ENCODE measurements around the gene ABCA1. TPM values are rescaled to one million over a fixed set of nuclear protein-coding genes. Genes with fewer than 3 reads are reported as not detected.
A peak's percentile ranks its signal among the peaks of the same experiment; 100 is the strongest.

Gene ABCA1
- total and polyA plus RNA-seq, 2 of the 13 experiments (the other 11 are each of a cell fraction or from before 2014, with no cell fraction given), result 26.8 to 63.8 TPM

DNA sequence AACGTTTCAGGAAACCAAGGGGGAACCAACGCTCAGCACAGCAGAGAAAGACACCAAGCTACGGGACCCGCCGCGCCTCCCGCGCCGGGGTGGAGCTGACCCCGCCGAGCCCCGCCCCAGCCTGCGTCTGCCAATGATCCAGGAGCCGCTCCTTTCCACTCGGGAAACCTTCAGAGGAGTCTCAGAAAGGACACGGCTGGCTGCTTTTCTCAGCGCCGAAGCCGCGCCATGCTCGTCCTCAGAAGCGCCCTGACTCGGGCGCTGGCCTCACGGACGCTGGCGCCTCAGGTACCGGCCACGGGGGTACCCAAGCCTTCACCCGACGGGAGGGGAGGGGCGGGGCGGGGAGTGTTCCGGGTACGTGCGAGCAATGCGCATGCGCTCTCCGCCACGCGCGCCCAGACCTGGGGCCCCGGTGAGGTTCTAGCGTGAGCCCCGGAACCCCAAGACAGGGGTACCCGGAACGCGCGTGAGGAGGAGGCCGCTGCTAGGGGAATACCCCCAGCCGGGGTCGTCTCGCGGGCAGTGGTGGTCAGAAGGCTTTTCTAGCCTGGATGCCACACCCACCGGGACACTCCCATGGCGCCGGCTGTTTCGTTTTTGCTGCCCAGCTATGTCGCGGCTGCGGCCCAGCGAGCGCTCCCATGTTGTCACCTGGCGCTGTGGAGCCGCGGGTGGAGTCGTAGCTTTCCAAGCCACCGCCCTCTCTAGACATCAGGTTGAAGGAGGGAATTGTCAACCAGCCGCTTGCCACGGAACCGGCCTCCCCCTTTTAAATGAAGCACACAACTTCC is 180.2 kb downstream of the ABCA1 start, which contains the start of gene NIPSNAP3A (continued):
- TF ChIP-seq RORA (CRISPR knock-in tag; IDR thresholded peaks at IDR 0.05) (no peak), SRSF1 (optimal IDR thresholded peaks at IDR 0.05; ENCODE audit: low read depth, low read length) (no peak), TGIF2 (CRISPR knock-in tag; IDR thresholded peaks at IDR 0.05) (peak; percentile 63; the same call in 1 of the 2 replicates), ESRRA (CRISPR knock-in tag; IDR thresholded peaks at IDR 0.05; ENCODE audit: low read depth) (no peak), GFI1 (CRISPR knock-in tag; IDR thresholded peaks at IDR 0.05; ENCODE audit: borderline replicate concordance) (no peak; the same call in 1 of the 2 replicates), TARDBP (CRISPR knock-in tag; IDR thresholded peaks at IDR 0.05) (0 out of 2 replicates have a peak, but pooled peaks have one; percentile 3), ZNF451 (CRISPR knock-in tag; IDR thresholded peaks at IDR 0.05) (no peak), ZFX (CRISPR knock-in tag; IDR thresholded peaks at IDR 0.05; ENCODE audit: low read depth) (peak; percentile 85), TEAD3 (CRISPR knock-in tag; optimal IDR thresholded peaks at IDR 0.05; ENCODE audit: borderline replicate concordance) (peak; percentile 35), ZNF251 (CRISPR knock-in tag; IDR thresholded peaks at IDR 0.05) (no peak), HDAC6 (IDR thresholded peaks at IDR 0.05; ENCODE audit: low read depth, low read length) (no peak), ZNF652 (CRISPR knock-in tag; IDR thresholded peaks at IDR 0.05; ENCODE audit: borderline replicate concordance, low read depth) (no peak), MTF1 (CRISPR knock-in tag; IDR thresholded peaks at IDR 0.05) (no peak), RCOR2 (CRISPR knock-in tag; IDR thresholded peaks at IDR 0.05) (no peak), ZNF335 (CRISPR knock-in tag; IDR thresholded peaks at IDR 0.05) (peak; percentile 23; the same call in 1 of the 2 replicates), ZFP1 (CRISPR knock-in tag; IDR thresholded peaks at IDR 0.05) (peak; percentile 30; the same call in 1 of the 2 replicates), SETDB1 (CRISPR knock-in tag; IDR thresholded peaks at IDR 0.05; ENCODE audit: borderline replicate concordance) (no peak)
- TF ChIP-seq, protein P1, sequence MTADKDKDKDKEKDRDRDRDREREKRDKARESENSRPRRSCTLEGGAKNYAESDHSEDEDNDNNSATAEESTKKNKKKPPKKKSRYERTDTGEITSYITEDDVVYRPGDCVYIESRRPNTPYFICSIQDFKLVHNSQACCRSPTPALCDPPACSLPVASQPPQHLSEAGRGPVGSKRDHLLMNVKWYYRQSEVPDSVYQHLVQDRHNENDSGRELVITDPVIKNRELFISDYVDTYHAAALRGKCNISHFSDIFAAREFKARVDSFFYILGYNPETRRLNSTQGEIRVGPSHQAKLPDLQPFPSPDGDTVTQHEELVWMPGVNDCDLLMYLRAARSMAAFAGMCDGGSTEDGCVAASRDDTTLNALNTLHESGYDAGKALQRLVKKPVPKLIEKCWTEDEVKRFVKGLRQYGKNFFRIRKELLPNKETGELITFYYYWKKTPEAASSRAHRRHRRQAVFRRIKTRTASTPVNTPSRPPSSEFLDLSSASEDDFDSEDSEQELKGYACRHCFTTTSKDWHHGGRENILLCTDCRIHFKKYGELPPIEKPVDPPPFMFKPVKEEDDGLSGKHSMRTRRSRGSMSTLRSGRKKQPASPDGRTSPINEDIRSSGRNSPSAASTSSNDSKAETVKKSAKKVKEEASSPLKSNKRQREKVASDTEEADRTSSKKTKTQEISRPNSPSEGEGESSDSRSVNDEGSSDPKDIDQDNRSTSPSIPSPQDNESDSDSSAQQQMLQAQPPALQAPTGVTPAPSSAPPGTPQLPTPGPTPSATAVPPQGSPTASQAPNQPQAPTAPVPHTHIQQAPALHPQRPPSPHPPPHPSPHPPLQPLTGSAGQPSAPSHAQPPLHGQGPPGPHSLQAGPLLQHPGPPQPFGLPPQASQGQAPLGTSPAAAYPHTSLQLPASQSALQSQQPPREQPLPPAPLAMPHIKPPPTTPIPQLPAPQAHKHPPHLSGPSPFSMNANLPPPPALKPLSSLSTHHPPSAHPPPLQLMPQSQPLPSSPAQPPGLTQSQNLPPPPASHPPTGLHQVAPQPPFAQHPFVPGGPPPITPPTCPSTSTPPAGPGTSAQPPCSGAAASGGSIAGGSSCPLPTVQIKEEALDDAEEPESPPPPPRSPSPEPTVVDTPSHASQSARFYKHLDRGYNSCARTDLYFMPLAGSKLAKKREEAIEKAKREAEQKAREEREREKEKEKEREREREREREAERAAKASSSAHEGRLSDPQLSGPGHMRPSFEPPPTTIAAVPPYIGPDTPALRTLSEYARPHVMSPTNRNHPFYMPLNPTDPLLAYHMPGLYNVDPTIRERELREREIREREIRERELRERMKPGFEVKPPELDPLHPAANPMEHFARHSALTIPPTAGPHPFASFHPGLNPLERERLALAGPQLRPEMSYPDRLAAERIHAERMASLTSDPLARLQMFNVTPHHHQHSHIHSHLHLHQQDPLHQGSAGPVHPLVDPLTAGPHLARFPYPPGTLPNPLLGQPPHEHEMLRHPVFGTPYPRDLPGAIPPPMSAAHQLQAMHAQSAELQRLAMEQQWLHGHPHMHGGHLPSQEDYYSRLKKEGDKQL (CRISPR knock-in tag; IDR thresholded peaks at IDR 0.05; ENCODE audit: low read depth), result no peak
- TF ChIP-seq, protein P2, sequence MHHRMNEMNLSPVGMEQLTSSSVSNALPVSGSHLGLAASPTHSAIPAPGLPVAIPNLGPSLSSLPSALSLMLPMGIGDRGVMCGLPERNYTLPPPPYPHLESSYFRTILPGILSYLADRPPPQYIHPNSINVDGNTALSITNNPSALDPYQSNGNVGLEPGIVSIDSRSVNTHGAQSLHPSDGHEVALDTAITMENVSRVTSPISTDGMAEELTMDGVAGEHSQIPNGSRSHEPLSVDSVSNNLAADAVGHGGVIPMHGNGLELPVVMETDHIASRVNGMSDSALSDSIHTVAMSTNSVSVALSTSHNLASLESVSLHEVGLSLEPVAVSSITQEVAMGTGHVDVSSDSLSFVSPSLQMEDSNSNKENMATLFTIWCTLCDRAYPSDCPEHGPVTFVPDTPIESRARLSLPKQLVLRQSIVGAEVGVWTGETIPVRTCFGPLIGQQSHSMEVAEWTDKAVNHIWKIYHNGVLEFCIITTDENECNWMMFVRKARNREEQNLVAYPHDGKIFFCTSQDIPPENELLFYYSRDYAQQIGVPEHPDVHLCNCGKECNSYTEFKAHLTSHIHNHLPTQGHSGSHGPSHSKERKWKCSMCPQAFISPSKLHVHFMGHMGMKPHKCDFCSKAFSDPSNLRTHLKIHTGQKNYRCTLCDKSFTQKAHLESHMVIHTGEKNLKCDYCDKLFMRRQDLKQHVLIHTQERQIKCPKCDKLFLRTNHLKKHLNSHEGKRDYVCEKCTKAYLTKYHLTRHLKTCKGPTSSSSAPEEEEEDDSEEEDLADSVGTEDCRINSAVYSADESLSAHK (CRISPR knock-in tag; IDR thresholded peaks at IDR 0.05; ENCODE audit: borderline replicate concordance), result no peak
- TF ChIP-seq, protein P3, sequence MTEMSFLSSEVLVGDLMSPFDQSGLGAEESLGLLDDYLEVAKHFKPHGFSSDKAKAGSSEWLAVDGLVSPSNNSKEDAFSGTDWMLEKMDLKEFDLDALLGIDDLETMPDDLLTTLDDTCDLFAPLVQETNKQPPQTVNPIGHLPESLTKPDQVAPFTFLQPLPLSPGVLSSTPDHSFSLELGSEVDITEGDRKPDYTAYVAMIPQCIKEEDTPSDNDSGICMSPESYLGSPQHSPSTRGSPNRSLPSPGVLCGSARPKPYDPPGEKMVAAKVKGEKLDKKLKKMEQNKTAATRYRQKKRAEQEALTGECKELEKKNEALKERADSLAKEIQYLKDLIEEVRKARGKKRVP (CRISPR knock-in tag; IDR thresholded peaks at IDR 0.05), result 0 out of 4 replicates have a peak, but pooled peaks of 1 of the 2 experiments have one; percentile 37
